ENCODE results near the gene MCM6. TPM values are rescaled to one million over a fixed set of nuclear protein-coding genes. Genes with fewer than 3 reads are reported as not detected.

MCM6 gene

Small RNA genes lying within 50 kb of the gene (small RNA-seq; reads per million reads assigned to genes)
- not detected for gene RF00019 (ENCODE audit: insufficient read depth)

Data from neuronal stem cell (in vitro differentiated cells).